Stimulated activated memory B cell treated with anti-CD40 and anti-IgM and Interleukin-4, amounts not matched to agents 10 μg/mL and 1 μg/mL and 100 μg/mL, for 72 hours (primary cell): ENCODE results near the gene TECR.
"Not testable (repeated sequence)": the region's sequence is repeated elsewhere in the genome, so short reads cannot be mapped to it uniquely, and the experiment has no call there.

Experiments
- ATAC-seq: fragments of 150-1000 bp; cut with Tn5 transposase; 2 replicates; pipeline ENCODE4 v1.10.0; 2021
- H3K27ac Mint-ChIP-seq: one replicate; pipeline ENCODE4 v1.8.0; 2022; ENCODE audit warnings: mild to moderate bottlenecking, mixed read lengths
- H3K27me3 Mint-ChIP-seq: one replicate; pipeline ENCODE4 v1.8.0; 2022; ENCODE audit warnings: mixed read lengths
- H3K36me3 Mint-ChIP-seq: one replicate; pipeline ENCODE4 v1.8.0; 2022; ENCODE audit warnings: mixed read lengths
- H3K4me1 Mint-ChIP-seq: one replicate; pipeline ENCODE4 v1.8.0; 2022; ENCODE audit warnings: mixed read lengths
- H3K4me3 Mint-ChIP-seq: one replicate; pipeline ENCODE4 v1.8.0; 2022; ENCODE audit warnings: mild to moderate bottlenecking, moderate library complexity, mixed read lengths
- H3K9me3 Mint-ChIP-seq: one replicate; pipeline ENCODE4 v1.8.0; 2022; ENCODE audit warnings: mixed read lengths

TECR gene

GRCh38 chr19:14544047-14544446, 14.7 kb downstream of the TECR start:
- Mint-ChIP-seq H3K9me3 (no peaks in the 10 kb centered on the region), H3K27ac (no peak overlapping the region), H3K4me3 (no peak overlapping the region), H3K27me3 (no peaks in the 10 kb centered on the region), H3K36me3 (peaks cover 12% of the 10 kb centered on the region), H3K4me1 (peaks cover 17% of the 10 kb centered on the region)
- no peak for ATAC-seq

- Mint-ChIP-seq H3K36me3 (peaks cover 12% of the 10 kb centered on the region), H3K4me1 (peaks cover 15% of the 10 kb centered on the region), H3K27me3 (no peaks in the 10 kb centered on the region), H3K27ac (no peak overlapping the region), H3K9me3 (no peaks in the 10 kb centered on the region), H3K4me3 (no peak overlapping the region)
- ATAC-seq, result no peak
These were observed 15.8 kb downstream of the TECR start for GRCh38 chr19:14544977-14545715.

- Mint-ChIP-seq H3K4me1 (peaks cover 21% of the 10 kb centered on the region), H3K9me3 (no peaks in the 10 kb centered on the region), H3K27me3 (no peaks in the 10 kb centered on the region), H3K36me3 (peaks cover 12% of the 10 kb centered on the region), H3K4me3 (no peak overlapping the region), H3K27ac (no peak overlapping the region)
- no peak for ATAC-seq
These were observed 16.3 kb downstream of the TECR start for GRCh38 chr19:14545716-14546082.

GRCh38 chr19:14550201-14550754, 20.9 kb downstream of the TECR start:
- Mint-ChIP-seq H3K27me3 (no peaks in the 10 kb centered on the region), H3K36me3 (peaks cover 17% of the 10 kb centered on the region), H3K4me3 (no peak overlapping the region), H3K27ac (peak overlapping the region; percentile 78), H3K9me3 (no peaks in the 10 kb centered on the region), H3K4me1 (peaks cover 45% of the 10 kb centered on the region)
- peak; percentile 45 for ATAC-seq

- peak; percentile 86 for ATAC-seq
- not testable (repeated sequence) for H3K4me3 Mint-ChIP-seq, H3K27me3 Mint-ChIP-seq, H3K9me3 Mint-ChIP-seq
- Mint-ChIP-seq H3K4me1 (peaks cover 45% of the 10 kb centered on the region), H3K36me3 (peaks cover 22% of the 10 kb centered on the region), H3K27ac (peak overlapping the region; percentile 78)
These were observed 22.0 kb downstream of the TECR start for GRCh38 chr19:14551134-14552005.

- not testable (repeated sequence) for ATAC-seq, H3K9me3 Mint-ChIP-seq, H3K27me3 Mint-ChIP-seq, H3K4me3 Mint-ChIP-seq
- Mint-ChIP-seq H3K4me1 (peaks cover 51% of the 10 kb centered on the region), H3K27ac (peak overlapping the region; percentile 78), H3K36me3 (peaks cover 22% of the 10 kb centered on the region)
These were observed 22.6 kb downstream of the TECR start for GRCh38 chr19:14552006-14552360.

GRCh38 chr19:14553042-14553938, 23.9 kb downstream of the TECR start:
- Mint-ChIP-seq H3K36me3 (peaks cover 20% of the 10 kb centered on the region), H3K4me3 (no peak overlapping the region), H3K9me3 (no peaks in the 10 kb centered on the region), H3K4me1 (peaks cover 53% of the 10 kb centered on the region), H3K27ac (peak overlapping the region; percentile 78), H3K27me3 (no peaks in the 10 kb centered on the region)
- ATAC-seq, result no peak

- Mint-ChIP-seq H3K4me1 (peaks cover 59% of the 10 kb centered on the region), H3K27ac (no peak overlapping the region), H3K27me3 (no peaks in the 10 kb centered on the region), H3K9me3 (no peaks in the 10 kb centered on the region), H3K36me3 (peaks cover 16% of the 10 kb centered on the region), H3K4me3 (no peak overlapping the region)
- no peak for ATAC-seq
These were observed 24.5 kb downstream of the TECR start for GRCh38 chr19:14553939-14554243.

GRCh38 chr19:14554382-14554812, 25.0 kb downstream of the TECR start:
- no peak overlapping the region for H3K27ac Mint-ChIP-seq
- H3K9me3 Mint-ChIP-seq, result no peaks in the 10 kb centered on the region
- peaks cover 16% of the 10 kb centered on the region for H3K36me3 Mint-ChIP-seq
- peaks cover 59% of the 10 kb centered on the region for H3K4me1 Mint-ChIP-seq
- ATAC-seq, result no peak
- no peaks in the 10 kb centered on the region for H3K27me3 Mint-ChIP-seq
- no peak overlapping the region for H3K4me3 Mint-ChIP-seq

GRCh38 chr19:14555918-14556661, 26.7 kb downstream of the TECR start:
- H3K27me3 Mint-ChIP-seq, result no peaks in the 10 kb centered on the region

GRCh38 chr19:14556662-14557188, 27.3 kb downstream of the TECR start:
- Mint-ChIP-seq H3K4me3 (peak overlapping the region; percentile 11), H3K36me3 (peaks cover 10% of the 10 kb centered on the region), H3K9me3 (no peaks in the 10 kb centered on the region), H3K27me3 (no peaks in the 10 kb centered on the region), H3K4me1 (peaks cover 50% of the 10 kb centered on the region), H3K27ac (no peak overlapping the region)
- peak; percentile 89 for ATAC-seq

More at GRCh38 chr19:14555918-14556661, 26.7 kb downstream of the TECR start:
- Mint-ChIP-seq H3K27ac (no peak overlapping the region), H3K9me3 (no peaks in the 10 kb centered on the region), H3K36me3 (peaks cover 10% of the 10 kb centered on the region), H3K4me1 (peaks cover 52% of the 10 kb centered on the region), H3K4me3 (no peak overlapping the region)
- ATAC-seq, result no peak

GRCh38 chr19:14558370-14559066, 29.1 kb downstream of the TECR start:
- Mint-ChIP-seq H3K36me3 (peaks cover 10% of the 10 kb centered on the region), H3K27me3 (no peaks in the 10 kb centered on the region), H3K27ac (no peak overlapping the region), H3K9me3 (no peaks in the 10 kb centered on the region), H3K4me3 (no peak overlapping the region), H3K4me1 (peaks cover 52% of the 10 kb centered on the region)
- ATAC-seq, result no peak

GRCh38 chr19:14559916-14560775, 30.8 kb downstream of the TECR start:
- peaks cover 45% of the 10 kb centered on the region for H3K4me1 Mint-ChIP-seq
- no peak overlapping the region for H3K27ac Mint-ChIP-seq
- no peak for ATAC-seq
- H3K27me3 Mint-ChIP-seq, result no peaks in the 10 kb centered on the region
- H3K9me3 Mint-ChIP-seq, result no peaks in the 10 kb centered on the region
- peaks cover 20% of the 10 kb centered on the region for H3K36me3 Mint-ChIP-seq
- no peak overlapping the region for H3K4me3 Mint-ChIP-seq
